HL-60 (cell line): Measurements from ENCODE around the gene TOR2A.

ENCODE experiments used
- GABPA ChIP-seq: IDR thresholded peaks from 2 replicates; pipeline ENCODE4 v1.6.1; 2012; ENCODE audit warnings: low read depth
- POLR2AphosphoS5 ChIP-seq: IDR thresholded peaks from 2 replicates; pipeline ENCODE4 v1.6.1; 2012; ENCODE audit warnings: low read depth
- REST ChIP-seq: IDR thresholded peaks from 2 replicates; pipeline ENCODE4 v1.6.1; 2012; ENCODE audit warnings: low read depth; ENCODE audit not compliant: insufficient replicate concordance
- SPI1 ChIP-seq: IDR thresholded peaks from 2 replicates; pipeline ENCODE4 v1.6.1; 2012; ENCODE audit warnings: low read depth, mild to moderate bottlenecking, borderline replicate concordance
- TF ChIP-seq, protein P1 (sequence below): IDR thresholded peaks from one replicate; pipeline ENCODE4 v1.5.1; 2011; ENCODE audit warnings: low read length, control low read depth, inconsistent platforms; ENCODE audit not compliant: insufficient read depth

DNA sequence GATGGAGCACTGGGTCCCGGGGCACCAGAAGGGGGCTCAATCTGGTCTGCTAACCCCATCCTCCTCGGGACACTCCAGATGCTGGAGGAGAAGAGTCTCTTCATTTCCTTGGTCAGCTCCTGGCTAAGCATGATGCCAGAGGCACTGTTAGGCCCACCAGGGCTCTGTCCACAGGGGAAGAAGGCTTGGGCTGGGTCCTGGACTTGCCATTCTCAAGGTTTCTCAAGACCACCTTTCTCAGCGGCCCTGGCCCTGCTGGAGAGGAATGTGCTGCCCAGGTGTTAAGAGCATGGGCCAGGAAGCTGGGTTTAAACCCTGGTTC, 35.5 kb upstream of the TOR2A start:
- TF ChIP-seq, protein P1, sequence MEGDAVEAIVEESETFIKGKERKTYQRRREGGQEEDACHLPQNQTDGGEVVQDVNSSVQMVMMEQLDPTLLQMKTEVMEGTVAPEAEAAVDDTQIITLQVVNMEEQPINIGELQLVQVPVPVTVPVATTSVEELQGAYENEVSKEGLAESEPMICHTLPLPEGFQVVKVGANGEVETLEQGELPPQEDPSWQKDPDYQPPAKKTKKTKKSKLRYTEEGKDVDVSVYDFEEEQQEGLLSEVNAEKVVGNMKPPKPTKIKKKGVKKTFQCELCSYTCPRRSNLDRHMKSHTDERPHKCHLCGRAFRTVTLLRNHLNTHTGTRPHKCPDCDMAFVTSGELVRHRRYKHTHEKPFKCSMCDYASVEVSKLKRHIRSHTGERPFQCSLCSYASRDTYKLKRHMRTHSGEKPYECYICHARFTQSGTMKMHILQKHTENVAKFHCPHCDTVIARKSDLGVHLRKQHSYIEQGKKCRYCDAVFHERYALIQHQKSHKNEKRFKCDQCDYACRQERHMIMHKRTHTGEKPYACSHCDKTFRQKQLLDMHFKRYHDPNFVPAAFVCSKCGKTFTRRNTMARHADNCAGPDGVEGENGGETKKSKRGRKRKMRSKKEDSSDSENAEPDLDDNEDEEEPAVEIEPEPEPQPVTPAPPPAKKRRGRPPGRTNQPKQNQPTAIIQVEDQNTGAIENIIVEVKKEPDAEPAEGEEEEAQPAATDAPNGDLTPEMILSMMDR: no peak
- TF ChIP-seq REST (no peak), SPI1 (no peak), POLR2AphosphoS5 (no peak), GABPA (no peak)
